Mesenchymal stem cell (in vitro differentiated cells and primary cell): ENCODE results near the gene RASGRP4.

ENCODE experiments used
- DNase-seq: peaks from one replicate; pipeline ENCODE4 v3.0.0-alpha.2; 2013
- H2AFZ ChIP-seq: one replicate; pipeline ENCODE4 v1.6.1; 2013; ENCODE audit warnings: low read depth, mild to moderate bottlenecking, control low read depth, inconsistent platforms, low read length, moderate library complexity
- H2AK5ac ChIP-seq: 2 replicates; pipeline ENCODE4 v1.6.1; 2013; ENCODE audit warnings: low read length, moderate library complexity, mild to moderate bottlenecking, inconsistent platforms; ENCODE audit not compliant: severe bottlenecking
- H2BK120ac ChIP-seq: one replicate; pipeline ENCODE4 v1.6.1; 2013; ENCODE audit warnings: low read depth, mild to moderate bottlenecking, inconsistent platforms, low read length, moderate library complexity
- H2BK12ac ChIP-seq, 2 experiments: one replicate each; pipeline ENCODE4 v1.6.1; 2013; ENCODE audit warnings: inconsistent platforms in 2 of 2, low read length in 2 of 2, mild to moderate bottlenecking in 2 of 2, moderate library complexity in 2 of 2, control low read depth in 1 of 2
- H2BK15ac ChIP-seq: one replicate; pipeline ENCODE4 v1.6.1; 2013; ENCODE audit warnings: mild to moderate bottlenecking, low read depth, inconsistent platforms; ENCODE audit not compliant: poor library complexity, severe bottlenecking
- H2BK5ac ChIP-seq: 2 replicates; pipeline ENCODE4 v1.6.1; 2013; ENCODE audit warnings: low read depth, mild to moderate bottlenecking, low read length, control low read depth, inconsistent platforms; ENCODE audit not compliant: poor library complexity, severe bottlenecking
- H3K14ac ChIP-seq, 2 experiments: one replicate each; pipeline ENCODE4 v1.6.1; 2013; ENCODE audit warnings: inconsistent platforms in 2 of 2, low read length in 2 of 2, control low read depth in 1 of 2, mild to moderate bottlenecking in 1 of 2, moderate library complexity in 1 of 2
- H3K18ac ChIP-seq, 2 experiments: one replicate each; pipeline ENCODE4 v1.6.1; 2013; ENCODE audit warnings: inconsistent platforms in 2 of 2, low read length in 2 of 2, control low read depth in 1 of 2, low read depth in 1 of 2, mild to moderate bottlenecking in 1 of 2
- H3K23ac ChIP-seq, 2 experiments: one replicate each; pipeline ENCODE4 v1.6.1; 2013; ENCODE audit warnings: inconsistent platforms in 2 of 2, low read length in 2 of 2, mild to moderate bottlenecking in 2 of 2, moderate library complexity in 2 of 2, control low read depth in 1 of 2
- H3K27ac ChIP-seq: 2 replicates; pipeline ENCODE4 v1.5.1; 2013; ENCODE audit warnings: mild to moderate bottlenecking, moderate library complexity, low read length, control low read depth, inconsistent platforms; ENCODE audit not compliant: poor library complexity, severe bottlenecking
- H3K27me3 ChIP-seq, 2 experiments: 2 replicates each; pipeline versions ENCODE4 v1.6.1 to v1.7.0; 2013; ENCODE audit warnings: low read length in 2 of 2, mild to moderate bottlenecking in 2 of 2, moderate library complexity in 2 of 2, control low read depth in 1 of 2, inconsistent platforms in 1 of 2; ENCODE audit not compliant: control insufficient read depth in 1 of 2, insufficient read depth in 1 of 2
- H3K36me3 ChIP-seq, 2 experiments: 2 replicates each; pipeline versions ENCODE4 v1.6.1 to v1.7.0; 2013; ENCODE audit warnings: low read length in 2 of 2, control low read depth in 1 of 2, inconsistent platforms in 1 of 2, low read depth in 1 of 2, mild to moderate bottlenecking in 1 of 2; ENCODE audit not compliant: insufficient read depth in 2 of 2, control insufficient read depth in 1 of 2
- H3K4ac ChIP-seq, 2 experiments: one replicate each; pipeline ENCODE4 v1.6.1; 2013; ENCODE audit warnings: inconsistent platforms in 2 of 2, low read length in 2 of 2, mild to moderate bottlenecking in 2 of 2, moderate library complexity in 2 of 2, control low read depth in 1 of 2, low read depth in 1 of 2
- H3K4me1 ChIP-seq: 2 replicates; pipeline ENCODE4 v1.6.1; 2013; ENCODE audit warnings: low read depth, low read length, control low read depth; ENCODE audit not compliant: control insufficient read depth, insufficient read depth
- H3K4me2 ChIP-seq: 2 replicates; pipeline ENCODE4 v1.6.1; 2013; ENCODE audit warnings: low read length, mild to moderate bottlenecking, inconsistent platforms; ENCODE audit not compliant: poor library complexity, severe bottlenecking
- H3K4me3 ChIP-seq, 2 experiments: 2 replicates each; pipeline versions ENCODE4 v1.5.1 to v1.7.0; 2013; ENCODE audit warnings: low read length in 2 of 2, mild to moderate bottlenecking in 2 of 2, control low read depth in 1 of 2, low read depth in 1 of 2; ENCODE audit not compliant: insufficient read depth in 1 of 2
- H3K79me1 ChIP-seq: replicated peaks from 2 replicates; pipeline ENCODE4 v1.6.1; 2013; ENCODE audit warnings: mild to moderate bottlenecking, control low read depth, low read length, inconsistent platforms; ENCODE audit not compliant: poor library complexity, severe bottlenecking
- H3K9ac ChIP-seq: 2 replicates; pipeline ENCODE4 v1.7.0; 2013; ENCODE audit warnings: mild to moderate bottlenecking, low read length, moderate library complexity
- H3K9me3 ChIP-seq: 2 replicates; pipeline ENCODE4 v1.7.0; 2013; ENCODE audit warnings: mild to moderate bottlenecking, low read length; ENCODE audit not compliant: control insufficient read depth
- H4K8ac ChIP-seq: one replicate; pipeline ENCODE4 v1.6.1; 2013; ENCODE audit warnings: inconsistent platforms, mild to moderate bottlenecking, low read length, moderate library complexity
- H4K91ac ChIP-seq: one replicate; pipeline ENCODE4 v1.6.1; 2013; ENCODE audit warnings: mild to moderate bottlenecking, low read length, inconsistent platforms
- WGBS: methylation state at CpG from one replicate; pipeline ENCODE4 v1.1.7; 2013; ENCODE audit warnings: mixed read lengths; 5-methylcytosine and 5-hydroxymethylcytosine counted together

RASGRP4 gene

GRCh38 chr19:38451629-38452028 is 25.6 kb upstream of the RASGRP4 start:
- no peak for DNase-seq
- Histone ChIP-seq H3K27ac (no peak overlapping the region), H2BK5ac (no peak overlapping the region), H3K36me3 (no peaks in the 10 kb centered on the region), H4K8ac (no peak overlapping the region), H2AFZ (no peak overlapping the region), H3K23ac (no peak overlapping the region), H3K27me3 (peaks cover 15 to 19% of the 10 kb centered on the region in 2 experiments), H3K18ac (no peak overlapping the region), H3K4me3 (no peak overlapping the region), H3K4me2 (no peak overlapping the region), H2BK12ac (no peak overlapping the region), H4K91ac (no peak overlapping the region), H3K14ac (no peak overlapping the region), H2AK5ac (no peak overlapping the region), H3K4ac (no peak overlapping the region), H2BK120ac (no peak overlapping the region), H3K9ac (no peak overlapping the region), H3K79me1 (no peaks in the 10 kb centered on the region), H2BK15ac (no peak overlapping the region), H3K4me1 (no peaks in the 10 kb centered on the region), H3K9me3 (no peaks in the 10 kb centered on the region)
- WGBS: 85% methylated on average over 9 of the region's 9 CpGs

GRCh38 chr19:38451036-38451435 is 25.0 kb upstream of the RASGRP4 start:
- no peak overlapping the region for H2AK5ac ChIP-seq
- no peak overlapping the region for H2BK15ac ChIP-seq
- no peak overlapping the region for H4K8ac ChIP-seq
- no peak overlapping the region for H3K27ac ChIP-seq
- H4K91ac ChIP-seq: no peak overlapping the region
- H3K14ac ChIP-seq: no peak overlapping the region
- H3K79me1 ChIP-seq: no peaks in the 10 kb centered on the region
- no peak overlapping the region for H3K23ac ChIP-seq
- no peak overlapping the region for H3K4me2 ChIP-seq
- H2BK12ac ChIP-seq: no peak overlapping the region
- peaks cover 15 to 19% of the 10 kb centered on the region in 2 experiments for H3K27me3 ChIP-seq
- 78% methylated on average over 8 of the region's 8 CpGs for WGBS
- H3K18ac ChIP-seq: no peak overlapping the region
- H2AFZ ChIP-seq: no peak overlapping the region
- no peak overlapping the region for H2BK120ac ChIP-seq
- H3K9me3 ChIP-seq: no peaks in the 10 kb centered on the region
- H3K4me3 ChIP-seq: no peak overlapping the region
- no peaks in the 10 kb centered on the region for H3K36me3 ChIP-seq
- H2BK5ac ChIP-seq: no peak overlapping the region
- no peak for DNase-seq
- no peaks in the 10 kb centered on the region for H3K4me1 ChIP-seq
- no peak overlapping the region for H3K9ac ChIP-seq
- no peak overlapping the region for H3K4ac ChIP-seq

GRCh38 chr19:38449518-38449917 is 23.5 kb upstream of the RASGRP4 start:
- H2BK120ac ChIP-seq: no peak overlapping the region
- H2BK15ac ChIP-seq: no peak overlapping the region
- 71% methylated on average over 5 of the region's 5 CpGs for WGBS
- H3K27me3 ChIP-seq: peaks cover 15 to 21% of the 10 kb centered on the region in 2 experiments
- H2AK5ac ChIP-seq: no peak overlapping the region
- H3K4me3 ChIP-seq: no peak overlapping the region
- H3K36me3 ChIP-seq: no peaks in the 10 kb centered on the region
- H2AFZ ChIP-seq: no peak overlapping the region
- H3K23ac ChIP-seq: no peak overlapping the region
- no peak overlapping the region for H3K9ac ChIP-seq
- no peak overlapping the region for H4K91ac ChIP-seq
- no peak overlapping the region for H4K8ac ChIP-seq
- DNase-seq: no peak
- no peak overlapping the region for H3K14ac ChIP-seq
- H3K27ac ChIP-seq: no peak overlapping the region
- H2BK12ac ChIP-seq: no peak overlapping the region
- no peaks in the 10 kb centered on the region for H3K9me3 ChIP-seq
- no peak overlapping the region for H3K18ac ChIP-seq
- no peaks in the 10 kb centered on the region for H3K4me1 ChIP-seq
- no peak overlapping the region for H3K4me2 ChIP-seq
- H3K79me1 ChIP-seq: no peaks in the 10 kb centered on the region
- H3K4ac ChIP-seq: no peak overlapping the region
- H2BK5ac ChIP-seq: no peak overlapping the region

- Histone ChIP-seq H2BK5ac (no peak overlapping the region), H2BK15ac (no peak overlapping the region), H2BK12ac (no peak overlapping the region), H3K79me1 (no peaks in the 10 kb centered on the region), H3K9ac (no peak overlapping the region), H3K4me1 (no peaks in the 10 kb centered on the region), H3K18ac (no peak overlapping the region), H3K4me2 (no peak overlapping the region), H3K4me3 (no peak overlapping the region), H3K36me3 (no peaks in the 10 kb centered on the region), H3K23ac (no peak overlapping the region), H2AK5ac (no peak overlapping the region), H3K14ac (no peak overlapping the region), H3K27ac (no peak overlapping the region), H2BK120ac (no peak overlapping the region), H2AFZ (no peak overlapping the region), H3K9me3 (no peaks in the 10 kb centered on the region), H3K4ac (no peak overlapping the region), H3K27me3 (peaks cover 25 to 32% of the 10 kb centered on the region in 2 experiments), H4K8ac (no peak overlapping the region), H4K91ac (no peak overlapping the region)
- WGBS: 88% methylated on average over 9 of the region's 9 CpGs
- no peak for DNase-seq
Observed at GRCh38 chr19:38448225-38448624, 22.2 kb upstream of the RASGRP4 start.
